ENCODE data around the gene HYPK.
"Not testable (repeated sequence)": the region's sequence is repeated elsewhere in the genome, so short reads cannot be mapped to it uniquely, and the experiment has no call there.

GRCh38 chr15:43829951-43830540, 29.6 kb downstream of the HYPK start:
- not testable (repeated sequence) for TF ChIP-seq CTCF (conservative IDR thresholded peaks at IDR 0.05); EZH2 (IDR thresholded peaks at IDR 0.05; ENCODE audit: low read depth)
